ENCODE data around the gene KRT73.

- TF ChIP-seq CTCF (IDR thresholded peaks at IDR 0.05): no peak
- TF ChIP-seq ZBTB43 (CRISPR knock-in tag; IDR thresholded peaks at IDR 0.05): no peak
- TF ChIP-seq ZNF396 (CRISPR knock-in tag; IDR thresholded peaks at IDR 0.05; ENCODE audit: borderline replicate concordance): no peak
- no peak for TF ChIP-seq CBFB (CRISPR knock-in tag; IDR thresholded peaks at IDR 0.05; ENCODE audit: low read depth)
- no peak for TF ChIP-seq CREB1 (CRISPR knock-in tag; IDR thresholded peaks at IDR 0.05)
- no peak for TF ChIP-seq AFF4 (CRISPR knock-in tag; IDR thresholded peaks at IDR 0.05; ENCODE audit: borderline replicate concordance)
- TF ChIP-seq ESRRA (CRISPR knock-in tag; IDR thresholded peaks at IDR 0.05; ENCODE audit: borderline replicate concordance): no peak
Measured at GRCh38 chr12:52659951-52660350, 41.6 kb upstream of the KRT73 start.
